Natural killer cell treated with Interleukin-12 subunit alpha and Interleukin-12 subunit beta and Interleukin-15 and Interleukin-18, amount 100 ng/mL, for 72 hours (primary cell): Measurements from ENCODE around the gene NUP133. TPM values are rescaled to one million over a fixed set of nuclear protein-coding genes. Genes with fewer than 3 reads are reported as not detected.

Experiments used
- ATAC-seq, 2 donors: fragments of 150-1000 bp; cut with Tn5 transposase in 1 of 2; sonication (Bioruptor Pico), chemical (Tn5 transposase) in 1 of 2; 2 replicates each; pipeline ENCODE4 v1.10.0; 2021
- DNase-seq: peaks from one replicate; pipeline ENCODE4 v3.0.0; 2022; ENCODE audit warnings: low spot score
- H3K27ac Mint-ChIP-seq, 2 donors: 1 replicate in 1 of 2; 2 replicates in 1 of 2; pipeline ENCODE4 v1.8.0; 2022; ENCODE audit warnings: mixed read lengths in 2 of 2, mild to moderate bottlenecking in 1 of 2, moderate library complexity in 1 of 2
- H3K27me3 Mint-ChIP-seq, 2 donors: 1 replicate in 1 of 2; 2 replicates in 1 of 2; pipeline ENCODE4 v1.8.0; 2022; ENCODE audit warnings: mixed read lengths in 2 of 2
- H3K36me3 Mint-ChIP-seq: one replicate; pipeline ENCODE4 v1.8.0; 2022; ENCODE audit warnings: mixed read lengths
- H3K4me1 Mint-ChIP-seq, 2 donors: 1 replicate in 1 of 2; 2 replicates in 1 of 2; pipeline ENCODE4 v1.8.0; 2022; ENCODE audit warnings: low read depth in 2 of 2, mixed read lengths in 2 of 2, mild to moderate bottlenecking in 1 of 2
- H3K4me3 Mint-ChIP-seq: one replicate; pipeline ENCODE4 v1.8.0; 2022; ENCODE audit warnings: mixed read lengths
- H3K9me3 Mint-ChIP-seq: 2 replicates; pipeline ENCODE4 v1.8.0; 2022; ENCODE audit warnings: mixed read lengths
- total RNA-seq, 2 donors: library from RNA; stranded (reverse); gene quantifications; one replicate each; pipeline ENCODE4 v1.2.3, GENCODE V29; 2022

Gene NUP133
- total RNA-seq, 2 donors from 2014 or later, result 41.4 to 47.9 TPM

- Mint-ChIP-seq H3K4me1 (peaks cover 7 to 10% of the 10 kb centered on the region in 2 donors), H3K27me3 (no peaks in the 10 kb centered on the region), H3K9me3 (no peaks in the 10 kb centered on the region), H3K27ac (no peak overlapping the region), H3K4me3 (no peak overlapping the region), H3K36me3 (peaks cover 10% of the 10 kb centered on the region)
- no peak for ATAC-seq
- DNase-seq, result no peak
Observed at GRCh38 chr1:229456016-229456415, 52.1 kb downstream of the NUP133 start.

DNA sequence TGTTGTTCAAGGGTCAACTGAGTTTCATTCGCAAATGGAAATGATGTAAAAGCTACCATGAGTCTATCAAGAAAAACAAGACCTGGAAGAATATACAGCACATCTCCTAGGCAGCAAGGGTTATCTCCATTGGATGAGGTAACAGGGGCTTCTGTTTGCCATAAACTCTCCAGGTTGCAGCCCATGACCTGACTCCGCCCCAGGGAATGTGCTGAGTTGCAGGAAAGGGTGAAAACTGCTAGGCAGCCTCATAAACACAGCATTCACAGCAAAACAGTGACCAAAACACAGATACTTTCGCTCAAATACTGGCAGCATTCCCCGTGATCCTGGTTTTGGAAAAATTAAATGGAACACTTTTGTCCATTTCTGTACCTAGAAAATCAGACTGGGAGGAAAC lies 54.1 kb downstream of the NUP133 start:
- Mint-ChIP-seq H3K27me3 (no peaks in the 10 kb centered on the region), H3K4me3 (no peak overlapping the region), H3K36me3 (peaks cover 4% of the 10 kb centered on the region), H3K27ac (no peak overlapping the region), H3K9me3 (no peaks in the 10 kb centered on the region), H3K4me1 (peaks cover 7 to 10% of the 10 kb centered on the region in 2 donors)
- ATAC-seq, result no peak
- no peak for DNase-seq

DNA sequence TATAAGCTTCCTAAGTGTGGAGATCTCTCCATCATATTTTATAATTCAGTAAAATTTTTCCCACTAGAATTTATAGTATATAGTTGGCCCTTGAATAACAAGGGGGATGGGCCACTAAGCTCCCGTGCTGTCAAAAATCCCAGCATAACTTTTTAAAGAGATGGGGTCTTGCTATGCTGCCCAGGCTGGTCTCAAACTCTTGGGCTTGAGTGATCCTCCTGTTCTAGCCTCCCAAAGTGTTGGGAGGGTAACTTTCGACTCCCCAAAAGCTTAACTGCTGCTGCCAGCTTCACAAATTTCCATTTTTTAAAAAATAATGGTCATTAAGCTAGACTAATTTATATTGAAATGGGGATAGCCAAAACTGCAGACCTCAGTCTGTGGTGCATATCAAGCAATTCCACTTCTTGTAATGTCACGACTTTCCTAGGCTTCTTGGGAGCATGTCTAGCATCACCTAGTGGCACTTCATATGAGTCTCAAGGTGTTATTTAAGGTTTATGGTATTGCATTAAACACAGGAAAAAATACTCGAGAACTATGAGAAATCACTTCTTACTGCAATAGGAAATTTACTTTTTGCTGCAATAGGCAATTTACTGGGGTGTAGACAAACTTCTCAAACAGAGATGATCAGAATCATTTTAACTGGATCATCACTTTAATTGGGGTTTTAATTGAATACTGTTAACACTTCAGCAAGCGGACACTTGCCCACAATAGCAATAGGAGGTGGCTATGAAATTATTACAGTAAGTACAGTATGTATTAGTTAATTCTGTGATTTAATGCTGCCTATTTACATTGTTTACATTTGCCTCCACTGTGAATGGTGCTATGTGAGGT lies 55.0 kb downstream of the NUP133 start:
- Mint-ChIP-seq H3K36me3 (peaks cover 4% of the 10 kb centered on the region), H3K9me3 (no peaks in the 10 kb centered on the region), H3K27ac (no peak overlapping the region), H3K27me3 (no peaks in the 10 kb centered on the region), H3K4me3 (no peak overlapping the region), H3K4me1 (peaks cover 7 to 10% of the 10 kb centered on the region in 2 donors)
- DNase-seq (no peak), ATAC-seq (no peak)

- H3K36me3 Mint-ChIP-seq, result peaks cover 4% of the 10 kb centered on the region
- no peak overlapping the region for H3K4me3 Mint-ChIP-seq
- H3K27me3 Mint-ChIP-seq, result no peaks in the 10 kb centered on the region
- H3K4me1 Mint-ChIP-seq, result peaks cover 4 to 6% of the 10 kb centered on the region in 2 donors
- H3K27ac Mint-ChIP-seq, result no peak overlapping the region
- no peaks in the 10 kb centered on the region for H3K9me3 Mint-ChIP-seq
- no peak for DNase-seq
- no peak for ATAC-seq
Observed at GRCh38 chr1:229448845-229449244, 59.3 kb downstream of the NUP133 start.

GRCh38 chr1:229448354-229448753 lies 59.8 kb downstream of the NUP133 start:
- Mint-ChIP-seq H3K27me3 (no peaks in the 10 kb centered on the region), H3K4me3 (no peak overlapping the region), H3K9me3 (no peaks in the 10 kb centered on the region), H3K36me3 (peaks cover 4% of the 10 kb centered on the region), H3K4me1 (peaks cover 4 to 6% of the 10 kb centered on the region in 2 donors), H3K27ac (no peak overlapping the region)
- DNase-seq (no peak), ATAC-seq (no peak)

DNA sequence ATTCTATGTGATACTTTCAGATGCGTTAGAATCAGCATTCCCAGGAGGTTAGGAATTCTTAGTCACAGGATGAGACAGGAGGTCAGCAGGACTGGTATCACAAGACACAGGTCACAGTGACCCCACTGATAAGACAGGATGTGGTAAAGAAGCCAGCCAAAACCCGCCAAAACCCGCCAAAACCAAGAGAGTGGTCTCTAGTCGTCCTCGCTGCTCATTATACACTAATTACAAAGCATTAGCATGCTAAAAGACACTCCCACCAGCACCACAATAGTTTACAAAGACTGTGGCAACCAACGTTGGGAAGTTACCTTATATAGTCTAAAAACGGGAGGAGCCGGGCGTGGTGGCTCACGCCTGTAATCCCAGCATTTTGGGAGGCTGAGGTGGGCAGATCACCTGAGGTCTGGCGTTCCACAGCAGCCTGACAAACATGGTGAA lies 60.3 kb downstream of the NUP133 start:
- no peak overlapping the region for H3K4me3 Mint-ChIP-seq
- ATAC-seq (no peak), DNase-seq (no peak)
- H3K9me3 Mint-ChIP-seq, result no peaks in the 10 kb centered on the region
- H3K27me3 Mint-ChIP-seq, result no peaks in the 10 kb centered on the region
- no peak overlapping the region for H3K27ac Mint-ChIP-seq
- H3K36me3 Mint-ChIP-seq, result peaks cover 4% of the 10 kb centered on the region
- peaks cover 4 to 6% of the 10 kb centered on the region in 2 donors for H3K4me1 Mint-ChIP-seq

GRCh38 chr1:229445828-229446227 lies 62.3 kb downstream of the NUP133 start:
- H3K9me3 Mint-ChIP-seq, result no peaks in the 10 kb centered on the region
- H3K4me1 Mint-ChIP-seq, result peaks cover 8 to 14% of the 10 kb centered on the region in 2 donors
- no peak overlapping the region for H3K4me3 Mint-ChIP-seq
- DNase-seq, result no peak
- H3K27me3 Mint-ChIP-seq, result no peaks in the 10 kb centered on the region
- ATAC-seq, result no peak
- H3K36me3 Mint-ChIP-seq, result peaks cover 2% of the 10 kb centered on the region
- no peak overlapping the region for H3K27ac Mint-ChIP-seq

DNA sequence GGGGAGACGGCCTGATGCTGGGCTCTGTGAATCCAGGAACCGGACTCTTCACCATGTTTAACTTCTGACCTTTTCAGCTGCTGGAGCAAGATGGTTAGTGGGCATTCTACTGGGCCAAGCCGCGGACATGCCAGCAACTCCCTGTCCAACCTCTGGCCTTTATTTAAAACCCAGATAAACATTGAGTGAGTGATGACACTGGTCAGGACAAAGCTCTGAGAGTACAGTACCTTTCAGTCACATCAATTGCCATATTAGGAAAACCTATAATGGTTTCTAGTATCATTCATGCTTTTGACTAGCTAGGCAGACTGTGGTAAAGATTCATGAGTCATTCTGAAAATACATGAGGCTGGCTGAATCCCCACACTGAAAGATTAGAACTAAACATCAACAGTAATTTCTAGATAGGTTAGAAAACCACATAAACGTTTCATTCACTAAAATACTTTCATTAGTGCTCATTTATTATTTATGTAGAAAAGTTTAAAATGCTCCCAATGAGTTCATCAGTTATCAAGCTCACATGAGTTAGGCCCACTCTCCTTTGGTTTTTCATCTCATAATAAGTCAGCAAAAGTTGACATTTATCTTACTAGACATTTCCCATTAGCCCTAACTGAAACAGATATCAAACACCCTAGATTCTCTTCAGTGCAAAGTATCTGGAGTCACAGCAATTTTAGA lies 67.1 kb downstream of the NUP133 start:
- Mint-ChIP-seq H3K4me1 (peaks cover 10 to 12% of the 10 kb centered on the region in 2 donors), H3K36me3 (peaks cover 5% of the 10 kb centered on the region), H3K9me3 (no peaks in the 10 kb centered on the region), H3K4me3 (peak overlapping the region; percentile 17), H3K27me3 (peaks cover 3 to 9% of the 10 kb centered on the region in 2 donors), H3K27ac (peak overlapping the region; percentile 21 to 65)
- peak; percentile 77 to 95 for ATAC-seq
- no peak for DNase-seq

- DNase-seq (no peak), ATAC-seq (no peak)
- no peaks in the 10 kb centered on the region for H3K9me3 Mint-ChIP-seq
- no peak overlapping the region for H3K4me3 Mint-ChIP-seq
- peaks cover 12 to 25% of the 10 kb centered on the region in 2 donors for H3K27me3 Mint-ChIP-seq
- H3K36me3 Mint-ChIP-seq, result peaks cover 5% of the 10 kb centered on the region
- H3K27ac Mint-ChIP-seq, result no peak overlapping the region
- H3K4me1 Mint-ChIP-seq, result peaks cover 10 to 12% of the 10 kb centered on the region in 2 donors
Observed at GRCh38 chr1:229438021-229438420, 70.1 kb downstream of the NUP133 start.

DNA sequence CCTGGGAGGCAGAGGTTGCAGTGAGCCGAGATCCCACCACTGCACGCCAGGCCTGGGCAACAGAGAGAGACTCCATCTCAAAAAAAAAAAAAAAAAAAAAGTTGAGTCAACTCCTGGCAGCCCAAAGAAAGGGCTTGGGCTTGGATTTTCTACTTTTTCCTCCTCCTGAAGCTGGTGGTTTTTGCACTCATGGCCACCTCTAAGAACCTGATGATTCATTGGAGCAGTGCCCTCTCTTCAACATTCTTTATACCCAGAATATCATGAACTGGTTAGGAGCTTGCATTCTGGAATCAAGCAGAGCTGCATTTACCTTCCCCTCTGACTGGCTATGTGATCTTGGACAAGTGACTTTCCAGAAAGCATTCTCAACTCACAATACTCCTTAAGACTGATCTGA lies 70.7 kb downstream of the NUP133 start:
- Mint-ChIP-seq H3K9me3 (no peaks in the 10 kb centered on the region), H3K36me3 (peaks cover 5% of the 10 kb centered on the region), H3K27ac (no peak overlapping the region), H3K4me3 (no peak overlapping the region), H3K27me3 (peaks cover 12 to 25% of the 10 kb centered on the region in 2 donors), H3K4me1 (peaks cover 10 to 12% of the 10 kb centered on the region in 2 donors)
- ATAC-seq (no peak), DNase-seq (no peak)

DNA sequence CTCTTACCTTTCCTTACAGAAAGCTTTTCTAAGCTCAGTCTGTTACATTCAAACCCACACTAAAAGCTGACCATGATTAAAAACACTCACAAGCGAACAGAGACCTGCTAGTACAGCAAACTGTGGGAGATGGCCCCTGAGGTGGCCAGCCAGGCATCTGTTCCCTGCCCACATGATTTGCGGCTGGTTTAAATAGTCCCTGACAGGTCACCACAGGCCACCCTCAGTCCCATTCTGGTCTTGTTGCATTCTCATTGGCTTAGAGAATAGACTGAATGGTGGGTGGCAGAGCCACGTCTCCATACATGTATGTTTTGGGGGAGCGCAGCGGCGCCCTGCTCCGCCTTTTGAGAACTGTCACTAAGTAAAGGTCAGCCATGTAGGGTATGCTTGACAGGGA lies 71.9 kb downstream of the NUP133 start:
- Mint-ChIP-seq H3K4me3 (no peak overlapping the region), H3K4me1 (peaks cover 13% of the 10 kb centered on the region in 2 donors), H3K27me3 (peaks cover 20 to 32% of the 10 kb centered on the region in 2 donors)

GRCh38 chr1:229434641-229435051 lies 73.5 kb downstream of the NUP133 start:
- no peak for ATAC-seq
- H3K36me3 Mint-ChIP-seq, result peaks cover 6% of the 10 kb centered on the region
- no peak overlapping the region for H3K4me3 Mint-ChIP-seq
- H3K4me1 Mint-ChIP-seq, result peaks cover 9 to 10% of the 10 kb centered on the region in 2 donors
- no peak for DNase-seq
- peaks cover 29 to 47% of the 10 kb centered on the region in 2 donors for H3K27me3 Mint-ChIP-seq
- no peaks in the 10 kb centered on the region for H3K9me3 Mint-ChIP-seq
- no peak overlapping the region for H3K27ac Mint-ChIP-seq

More for the DNA sequence above, 71.9 kb downstream of the NUP133 start:
- no peak overlapping the region for H3K27ac Mint-ChIP-seq
- DNase-seq (no peak), ATAC-seq (no peak)
- no peaks in the 10 kb centered on the region for H3K9me3 Mint-ChIP-seq
- peaks cover 8% of the 10 kb centered on the region for H3K36me3 Mint-ChIP-seq

DNA sequence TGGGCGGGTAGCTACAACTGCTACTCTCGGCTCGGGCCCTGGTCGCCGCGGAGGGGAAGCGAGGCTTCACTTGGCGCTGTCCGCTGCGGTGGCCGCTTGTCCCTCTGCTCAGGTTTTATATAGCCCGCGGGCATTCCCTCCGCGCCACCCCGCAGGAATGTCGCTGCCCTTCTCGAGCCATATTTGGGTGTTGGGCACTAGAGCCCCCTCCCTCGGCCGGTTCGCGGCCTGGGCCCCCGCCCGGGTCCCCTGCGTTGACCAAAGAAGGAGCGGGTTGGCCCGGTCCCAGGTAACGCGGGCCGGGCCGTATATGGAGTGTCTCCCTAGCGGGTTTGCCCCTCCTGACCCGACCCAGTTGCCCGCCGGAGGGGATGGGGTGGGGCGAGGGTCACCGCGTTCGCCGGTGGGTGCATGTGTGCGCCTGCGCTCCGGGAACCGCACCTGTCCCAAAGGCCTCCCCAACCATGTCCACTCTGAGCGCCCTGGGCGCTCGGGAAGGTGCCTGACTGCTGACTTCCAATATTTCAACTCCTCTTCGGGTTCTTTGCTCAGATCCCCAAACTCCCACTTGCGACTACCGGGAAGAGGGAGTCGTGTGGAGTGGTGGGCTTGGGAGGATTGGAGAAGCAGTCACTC lies 74.0 kb downstream of the NUP133 start, which contains the start of gene ACTA1:
TSS of gene ACTA1 (minus strand) at position 90 of the 636 bp plus-strand sequence. CDS start 979 bp downstream, outside the sequence.
- no peaks in the 10 kb centered on the region for H3K9me3 Mint-ChIP-seq
- no peak within 1 kb of the TSS for H3K27ac Mint-ChIP-seq
- ATAC-seq (no peak), DNase-seq (no peak)
- H3K4me1 Mint-ChIP-seq, result peaks cover 9 to 10% of the 10 kb centered on the region in 2 donors
- peaks cover 6% of the 10 kb centered on the region for H3K36me3 Mint-ChIP-seq
- peaks cover 29 to 47% of the 10 kb centered on the region in 2 donors for H3K27me3 Mint-ChIP-seq
- H3K4me3 Mint-ChIP-seq, result no peak within 1 kb of the TSS
